CD4-positive, alpha-beta memory T cell (primary cell): ENCODE data around the gene PCSK9. TPM values are rescaled to one million over a fixed set of nuclear protein-coding genes. Genes with fewer than 3 reads are reported as not detected.

ENCODE experiments used
- CTCF ChIA-PET: fragments of 350-600 bp; sonication (Branson Sonifier 250); formaldehyde crosslinking; loops from one replicate; lab custom pipeline; 2021; ENCODE audit warnings: inconsistent platforms; ENCODE audit not compliant: partially characterized antibody; lab: Charles Lee
- POLR2A ChIA-PET: fragments of 350-600 bp; sonication (Branson Sonifier 250); formaldehyde crosslinking; loops from one replicate; lab custom pipeline; 2021; ENCODE audit not compliant: partially characterized antibody; lab: Charles Lee
- DNase-seq, 5 donors: peaks; one replicate each; pipeline versions ENCODE4 v3.0.0 to v3.0.0-alpha.2; 2020 to 2022; ENCODE audit warnings: mixed read lengths in 1 of 5
- H3K27ac ChIP-seq: one replicate; pipeline ENCODE4 v1.7.0; 2013; ENCODE audit warnings: low read depth, low read length
- H3K27me3 ChIP-seq: 2 replicates; pipeline ENCODE4 v1.7.0; 2013; ENCODE audit warnings: mild to moderate bottlenecking, low read length, moderate library complexity; ENCODE audit not compliant: insufficient read depth
- H3K36me3 ChIP-seq: 2 replicates; pipeline ENCODE4 v1.7.0; 2013; ENCODE audit warnings: mild to moderate bottlenecking, low read length, moderate library complexity; ENCODE audit not compliant: insufficient read depth
- H3K4me1 ChIP-seq: 2 replicates; pipeline ENCODE4 v1.7.0; 2013; ENCODE audit warnings: mild to moderate bottlenecking, low read length, moderate library complexity; ENCODE audit not compliant: insufficient read depth
- H3K4me3 ChIP-seq, 2 donors: one replicate each; pipeline ENCODE4 v1.7.0; 2013; ENCODE audit warnings: low read length in 2 of 2, mild to moderate bottlenecking in 1 of 2
- H3K9me3 ChIP-seq, 2 donors: one replicate each; pipeline ENCODE4 v1.7.0; 2013; ENCODE audit warnings: low read length in 2 of 2, control low read depth in 1 of 2; ENCODE audit not compliant: control insufficient read depth in 1 of 2
- H3K27ac Mint-ChIP-seq, 7 donors: one replicate each; pipeline ENCODE4 v1.8.0; 2020 to 2021; ENCODE audit warnings: mixed read lengths in 7 of 7, mild to moderate bottlenecking in 6 of 7, inconsistent platforms in 3 of 7, moderate library complexity in 3 of 7
- H3K27me3 Mint-ChIP-seq, 2 donors: one replicate each; pipeline ENCODE4 v1.8.0; 2020 to 2021; ENCODE audit warnings: mixed read lengths in 2 of 2
- H3K36me3 Mint-ChIP-seq, 2 donors: one replicate each; pipeline ENCODE4 v1.8.0; 2020 to 2021; ENCODE audit warnings: mixed read lengths in 2 of 2, inconsistent platforms in 1 of 2, mild to moderate bottlenecking in 1 of 2
- H3K4me1 Mint-ChIP-seq, 4 donors: one replicate each; pipeline ENCODE4 v1.8.0; 2020 to 2021; ENCODE audit warnings: mixed read lengths in 4 of 4, mild to moderate bottlenecking in 1 of 4
- H3K4me3 Mint-ChIP-seq, 8 donors: one replicate each; pipeline ENCODE4 v1.8.0; 2020 to 2021; ENCODE audit warnings: mixed read lengths in 8 of 8, mild to moderate bottlenecking in 7 of 8, moderate library complexity in 6 of 8, inconsistent platforms in 3 of 8
- H3K9me3 Mint-ChIP-seq, 8 donors: one replicate each; pipeline ENCODE4 v1.8.0; 2020 to 2021; ENCODE audit warnings: mixed read lengths in 8 of 8, mild to moderate bottlenecking in 5 of 8, inconsistent platforms in 3 of 8, moderate library complexity in 1 of 8
- intact Hi-C: fragments of 100-400 bp; cut with micrococcal nuclease; formaldehyde crosslinking; loops from one replicate; pipeline ENCODE4 v1.15.1; 2023
- polyA plus RNA-seq, 2 donors: library from polyadenylated mRNA; unstranded; fragments of 300-500 nt; fragmentation: Illumina TruSeq; gene quantifications; one replicate each; pipeline ENCODE4 v1.2.3, GENCODE V29; 2021
- total RNA-seq, 2 experiments: library from RNA; stranded (reverse); gene quantifications; one replicate each; pipeline ENCODE4 v1.2.3, GENCODE V29; 2021

The PCSK9 gene
- total RNA-seq (not detected), polyA plus RNA-seq (not detected)

DNA sequence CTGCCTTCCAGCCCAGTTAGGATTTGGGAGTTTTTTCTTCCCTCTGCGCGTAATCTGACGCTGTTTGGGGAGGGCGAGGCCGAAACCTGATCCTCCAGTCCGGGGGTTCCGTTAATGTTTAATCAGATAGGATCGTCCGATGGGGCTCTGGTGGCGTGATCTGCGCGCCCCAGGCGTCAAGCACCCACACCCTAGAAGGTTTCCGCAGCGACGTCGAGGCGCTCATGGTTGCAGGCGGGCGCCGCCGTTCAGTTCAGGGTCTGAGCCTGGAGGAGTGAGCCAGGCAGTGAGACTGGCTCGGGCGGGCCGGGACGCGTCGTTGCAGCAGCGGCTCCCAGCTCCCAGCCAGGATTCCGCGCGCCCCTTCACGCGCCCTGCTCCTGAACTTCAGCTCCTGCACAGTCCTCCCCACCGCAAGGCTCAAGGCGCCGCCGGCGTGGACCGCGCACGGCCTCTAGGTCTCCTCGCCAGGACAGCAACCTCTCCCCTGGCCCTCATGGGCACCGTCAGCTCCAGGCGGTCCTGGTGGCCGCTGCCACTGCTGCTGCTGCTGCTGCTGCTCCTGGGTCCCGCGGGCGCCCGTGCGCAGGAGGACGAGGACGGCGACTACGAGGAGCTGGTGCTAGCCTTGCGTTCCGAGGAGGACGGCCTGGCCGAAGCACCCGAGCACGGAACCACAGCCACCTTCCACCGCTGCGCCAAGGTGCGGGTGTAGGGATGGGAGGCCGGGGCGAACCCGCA is at the start of gene PCSK9:
Gene PCSK9, plus strand, starts transcription at position 207 of the 741 bp plus-strand sequence. Its CDS starts 290 bp downstream, at position 497.
- Mint-ChIP-seq H3K27ac (no peak within 1 kb of the TSS), H3K9me3 (no peaks in the 10 kb centered on the region), H3K27me3 (peaks cover 31 to 37% of the 10 kb centered on the region in 2 donors), H3K4me3 (peak within 1 kb of the TSS in 2 of 8 donors; percentile 6 to 20), H3K4me1 (peaks cover 0 to 13% (median under 1%) of the 10 kb centered on the region in 4 donors), H3K36me3 (no peaks in the 10 kb centered on the region)
- H3K9me3 ChIP-seq, result no peaks in the 10 kb centered on the region
- CTCF ChIA-PET, result interaction anchor here (1.5 kb wide), 1 partner anchor 94 kb away, joined by 3 read pairs; no protein-coding TSS in a partner anchor
- no peak within 1 kb of the TSS for H3K27ac ChIP-seq
- H3K4me3 ChIP-seq, result no peak within 1 kb of the TSS
- no peaks in the 10 kb centered on the region for H3K27me3 ChIP-seq
- H3K36me3 ChIP-seq, result no peaks in the 10 kb centered on the region
- POLR2A ChIA-PET, result no interaction called here
- no peak for DNase-seq
- intact Hi-C loops, result no loop called here
- no peaks in the 10 kb centered on the region for H3K4me1 ChIP-seq

DNA sequence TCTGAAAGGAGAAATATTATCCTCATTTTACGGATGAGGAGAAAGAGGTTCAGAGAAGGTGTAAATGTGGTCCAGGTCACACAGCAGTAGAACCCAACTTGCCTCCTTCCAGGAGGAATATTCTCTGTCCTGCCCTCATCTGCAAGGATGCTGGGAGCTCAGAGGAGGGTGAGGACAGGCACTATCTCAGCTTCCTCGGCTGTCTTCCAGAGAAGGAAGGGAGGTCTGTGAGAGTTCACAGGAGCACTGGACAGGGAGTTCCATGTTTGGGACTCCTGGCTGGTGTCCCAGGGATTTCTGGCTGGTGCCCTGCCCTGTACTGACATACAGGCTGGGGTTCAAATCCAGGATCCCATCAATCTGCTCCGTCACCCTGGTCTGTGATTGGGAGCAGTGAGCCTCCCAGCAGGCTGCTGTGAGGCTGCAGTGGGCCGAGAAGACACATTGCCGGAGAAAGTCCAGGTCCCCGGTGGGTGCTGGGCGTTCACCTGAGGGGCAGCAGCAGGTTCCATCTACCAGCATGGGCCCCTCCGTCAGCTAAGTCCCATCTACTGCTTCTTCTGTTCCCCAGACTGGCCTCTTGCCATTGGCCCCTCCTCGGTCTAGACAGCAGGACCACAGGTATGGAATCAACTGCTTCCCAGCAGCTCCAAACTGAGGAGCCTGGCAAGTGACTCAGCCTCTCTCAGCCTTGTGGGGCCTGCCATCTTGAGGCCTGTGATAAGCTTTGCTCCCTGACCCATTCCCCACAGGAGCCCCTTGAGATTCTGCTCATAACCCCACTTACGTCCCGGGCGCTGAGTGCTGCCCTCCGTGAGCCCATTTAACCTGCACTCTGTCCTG is 49.2 kb upstream of the PCSK9 start:
- Histone ChIP-seq H3K9me3 (no peaks in the 10 kb centered on the region), H3K27me3 (no peaks in the 10 kb centered on the region), H3K4me1 (peaks cover 3% of the 10 kb centered on the region), H3K27ac (no peak overlapping the region), H3K4me3 (no peak overlapping the region), H3K36me3 (no peaks in the 10 kb centered on the region)
- Mint-ChIP-seq H3K4me1 (peaks cover 4 to 5% (median 5%) of the 10 kb centered on the region in 4 donors), H3K9me3 (no peaks in the 10 kb centered on the region), H3K27me3 (peaks cover 0 to 6% of the 10 kb centered on the region in 2 donors), H3K27ac (peak overlapping the region in 1 of 7 donors; percentile 34), H3K36me3 (no peaks in the 10 kb centered on the region), H3K4me3 (no peak overlapping the region)
- DNase-seq, result no peak
- ChIA-PET CTCF (interaction anchor here (14.5 kb wide), 1 partner anchor 41 kb away, joined by 337 read pairs; no protein-coding TSS in a partner anchor), POLR2A (no interaction called here)
- intact Hi-C loops, result no loop called here

- peaks cover 12 to 13% (median 12%) of the 10 kb centered on the region in 4 donors for H3K4me1 Mint-ChIP-seq
- ChIA-PET CTCF (interaction anchor here (14.5 kb wide), 1 partner anchor 42 kb away, joined by 337 read pairs; no protein-coding TSS in a partner anchor), POLR2A (no interaction called here)
- H3K27me3 Mint-ChIP-seq, result peaks cover under 1 to 5% of the 10 kb centered on the region in 2 donors
- no peaks in the 10 kb centered on the region for H3K9me3 Mint-ChIP-seq
- H3K36me3 Mint-ChIP-seq, result no peaks in the 10 kb centered on the region
- no peaks in the 10 kb centered on the region for H3K36me3 ChIP-seq
- peaks cover 10% of the 10 kb centered on the region for H3K4me1 ChIP-seq
- no peaks in the 10 kb centered on the region for H3K9me3 ChIP-seq
- no peak overlapping the region for H3K27ac Mint-ChIP-seq
- H3K27me3 ChIP-seq, result no peaks in the 10 kb centered on the region
- H3K27ac ChIP-seq, result no peak overlapping the region
- H3K4me3 ChIP-seq, result no peak overlapping the region
- no peak for DNase-seq
- H3K4me3 Mint-ChIP-seq, result no peak overlapping the region
- intact Hi-C loops, result no loop called here
Observed at GRCh38 chr1:54990916-54991315, 48.4 kb upstream of the PCSK9 start.

GRCh38 chr1:54991939-54992338 is 47.4 kb upstream of the PCSK9 start:
- Histone ChIP-seq H3K27ac (no peak overlapping the region), H3K4me1 (peaks cover 20% of the 10 kb centered on the region), H3K9me3 (no peaks in the 10 kb centered on the region), H3K36me3 (no peaks in the 10 kb centered on the region), H3K4me3 (no peak overlapping the region), H3K27me3 (peaks cover 5% of the 10 kb centered on the region)
- Mint-ChIP-seq H3K4me3 (no peak overlapping the region), H3K27me3 (peaks cover 5 to 6% of the 10 kb centered on the region in 2 donors), H3K4me1 (peaks cover 18 to 22% (median 20%) of the 10 kb centered on the region in 4 donors), H3K36me3 (no peaks in the 10 kb centered on the region), H3K9me3 (no peaks in the 10 kb centered on the region), H3K27ac (peak overlapping the region in 1 of 7 donors; percentile 47)
- ChIA-PET CTCF (interaction anchor here (1.0 to 14.5 kb wide), 2 partner anchors 43 to 52 kb away, joined by 3 to 337 read pairs; no protein-coding TSS in a partner anchor), POLR2A (no interaction called here)
- intact Hi-C loops, result no loop called here
- no peak for DNase-seq

- ChIA-PET CTCF (interaction anchor here (14.5 kb wide), 1 partner anchor 44 kb away, joined by 337 read pairs; no protein-coding TSS in a partner anchor), POLR2A (no interaction called here)
- Mint-ChIP-seq H3K27ac (peak overlapping the region in 1 of 7 donors; percentile 22), H3K4me3 (no peak overlapping the region), H3K4me1 (peaks cover 21 to 29% (median 21%) of the 10 kb centered on the region in 4 donors), H3K9me3 (no peaks in the 10 kb centered on the region), H3K27me3 (peaks cover 9 to 16% of the 10 kb centered on the region in 2 donors), H3K36me3 (no peaks in the 10 kb centered on the region)
- Histone ChIP-seq H3K4me1 (peaks cover 22% of the 10 kb centered on the region), H3K27ac (no peak overlapping the region), H3K27me3 (peaks cover 7% of the 10 kb centered on the region), H3K4me3 (no peak overlapping the region), H3K36me3 (no peaks in the 10 kb centered on the region), H3K9me3 (no peaks in the 10 kb centered on the region)
- intact Hi-C loops, result no loop called here
- no peak for DNase-seq
Observed at GRCh38 chr1:54993140-54993539, 46.2 kb upstream of the PCSK9 start.

- Mint-ChIP-seq H3K4me3 (no peak overlapping the region), H3K9me3 (no peaks in the 10 kb centered on the region), H3K27ac (peak overlapping the region in 6 of 7 donors; percentile 84 to 95 (median 91)), H3K27me3 (peaks cover 12 to 22% of the 10 kb centered on the region in 2 donors), H3K4me1 (peaks cover 21 to 29% (median 21%) of the 10 kb centered on the region in 4 donors), H3K36me3 (no peaks in the 10 kb centered on the region)
- H3K27ac ChIP-seq, result no peak overlapping the region
- peaks cover 22% of the 10 kb centered on the region for H3K4me1 ChIP-seq
- DNase-seq, result no peak
- ChIA-PET POLR2A (no interaction called here), CTCF (interaction anchor here (14.5 kb wide), 1 partner anchor 45 kb away, joined by 337 read pairs; no protein-coding TSS in a partner anchor)
- H3K36me3 ChIP-seq, result no peaks in the 10 kb centered on the region
- no peak overlapping the region for H3K4me3 ChIP-seq
- H3K27me3 ChIP-seq, result peaks cover 7% of the 10 kb centered on the region
- intact Hi-C loops, result no loop called here
- no peaks in the 10 kb centered on the region for H3K9me3 ChIP-seq
Observed at GRCh38 chr1:54994355-54994990, 44.9 kb upstream of the PCSK9 start.
